KMS-11 (cell line): ENCODE measurements around the gene PTPRN2.

Experiments
- H2AFZ ChIP-seq: fragments of 200-600 bp; sonication (generic); 2 replicates; pipeline ENCODE4 v1.6.1; 2016; ENCODE audit warnings: antibody characterized with exemption, mixed run types, low read depth
- H3K27ac ChIP-seq: fragments of 200-600 bp; sonication (generic); 2 replicates; pipeline ENCODE4 v1.6.1; 2016; ENCODE audit warnings: mild to moderate bottlenecking, mixed run types
- H3K27me3 ChIP-seq: fragments of 200-600 bp; sonication (generic); 2 replicates; pipeline ENCODE4 v1.6.1; 2017; ENCODE audit warnings: mild to moderate bottlenecking, low read depth, mixed run types, moderate library complexity; ENCODE audit not compliant: insufficient read depth
- H3K36me3 ChIP-seq: fragments of 200-600 bp; sonication (generic); 2 replicates; pipeline ENCODE4 v1.6.1; 2017; ENCODE audit warnings: mild to moderate bottlenecking, mixed run types; ENCODE audit not compliant: insufficient read depth
- H3K4me1 ChIP-seq: fragments of 200-600 bp; sonication (generic); 2 replicates; pipeline ENCODE4 v1.6.1; 2016; ENCODE audit warnings: mild to moderate bottlenecking, low read depth, mixed run types; ENCODE audit not compliant: poor library complexity, severe bottlenecking
- H3K4me2 ChIP-seq: fragments of 200-600 bp; sonication (generic); 2 replicates; pipeline ENCODE4 v1.7.0; 2016; ENCODE audit warnings: mild to moderate bottlenecking, mixed run types
- H3K4me3 ChIP-seq: fragments of 200-600 bp; sonication (generic); IDR thresholded peaks from 2 replicates; pipeline ENCODE4 v1.6.1; 2017; ENCODE audit warnings: low read depth, low read length, mixed read lengths; ENCODE audit not compliant: insufficient read depth
- H3K79me2 ChIP-seq: fragments of 200-600 bp; sonication (generic); 2 replicates; pipeline ENCODE4 v1.6.1; 2016; ENCODE audit warnings: low read depth, mixed run types; ENCODE audit not compliant: insufficient read depth
- H3K9ac ChIP-seq: fragments of 200-600 bp; sonication (generic); 2 replicates; pipeline ENCODE4 v1.6.1; 2016; ENCODE audit warnings: mild to moderate bottlenecking, mixed run types
- H4K20me1 ChIP-seq: fragments of 200-600 bp; sonication (generic); 2 replicates; pipeline ENCODE4 v1.6.1; 2016; ENCODE audit warnings: mild to moderate bottlenecking, mixed run types; ENCODE audit not compliant: insufficient read depth
- TF ChIP-seq, protein P1 (sequence below): fragments of 200-600 bp; sonication (generic); conservative IDR thresholded peaks from 2 replicates; pipeline ENCODE4 v1.6.1; 2017; ENCODE audit warnings: low read depth, mild to moderate bottlenecking, antibody characterized with exemption, low read length, moderate library complexity, mixed read lengths

The PTPRN2 gene

DNA sequence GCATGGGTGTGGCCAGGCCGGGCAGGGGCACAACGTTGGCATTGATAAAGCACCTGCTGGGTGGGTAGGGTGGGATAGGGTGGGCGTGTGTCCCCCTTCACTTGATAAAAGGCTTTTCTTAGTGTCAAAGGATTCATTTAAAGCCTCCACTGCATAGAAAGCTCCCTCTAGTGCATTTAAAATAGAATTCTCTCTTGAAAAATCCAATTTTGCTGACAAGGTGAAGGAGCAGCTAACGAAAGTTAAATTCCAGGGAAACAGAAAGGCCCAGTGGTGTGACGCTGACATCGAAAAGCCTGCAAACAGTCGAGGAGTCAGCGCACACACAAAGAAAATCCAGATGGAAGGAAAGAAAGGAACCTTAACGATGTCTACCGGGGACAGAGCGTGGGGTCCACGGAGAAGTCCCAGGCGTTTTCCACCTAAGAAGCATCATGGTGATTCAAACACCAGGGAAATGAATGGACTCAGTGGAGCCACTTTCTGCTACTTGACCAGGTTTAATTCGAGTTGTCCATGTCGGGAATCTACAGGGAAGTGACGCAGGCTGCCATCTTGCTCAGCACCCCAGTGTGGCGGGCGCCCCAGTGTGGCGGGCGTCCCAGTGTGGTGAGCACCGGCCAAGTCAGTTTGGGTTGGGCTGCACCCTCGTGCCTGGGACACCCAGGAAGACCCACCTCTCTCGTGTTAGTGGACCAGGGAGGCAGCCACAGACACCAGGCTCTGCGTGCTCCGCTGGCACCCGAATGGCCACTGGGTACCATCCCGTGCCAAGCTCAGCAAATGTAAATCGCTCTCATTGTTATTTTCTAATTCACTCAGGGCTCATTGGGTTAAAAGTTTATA lies 1033.0 kb downstream of the PTPRN2 start:
- H4K20me1 ChIP-seq = no peaks in the 10 kb centered on the region
- no peak overlapping the region for H3K4me3 ChIP-seq
- no peaks in the 10 kb centered on the region for H3K79me2 ChIP-seq
- H3K9ac ChIP-seq = no peak overlapping the region
- no peak overlapping the region for H3K4me2 ChIP-seq
- TF ChIP-seq, protein P1, sequence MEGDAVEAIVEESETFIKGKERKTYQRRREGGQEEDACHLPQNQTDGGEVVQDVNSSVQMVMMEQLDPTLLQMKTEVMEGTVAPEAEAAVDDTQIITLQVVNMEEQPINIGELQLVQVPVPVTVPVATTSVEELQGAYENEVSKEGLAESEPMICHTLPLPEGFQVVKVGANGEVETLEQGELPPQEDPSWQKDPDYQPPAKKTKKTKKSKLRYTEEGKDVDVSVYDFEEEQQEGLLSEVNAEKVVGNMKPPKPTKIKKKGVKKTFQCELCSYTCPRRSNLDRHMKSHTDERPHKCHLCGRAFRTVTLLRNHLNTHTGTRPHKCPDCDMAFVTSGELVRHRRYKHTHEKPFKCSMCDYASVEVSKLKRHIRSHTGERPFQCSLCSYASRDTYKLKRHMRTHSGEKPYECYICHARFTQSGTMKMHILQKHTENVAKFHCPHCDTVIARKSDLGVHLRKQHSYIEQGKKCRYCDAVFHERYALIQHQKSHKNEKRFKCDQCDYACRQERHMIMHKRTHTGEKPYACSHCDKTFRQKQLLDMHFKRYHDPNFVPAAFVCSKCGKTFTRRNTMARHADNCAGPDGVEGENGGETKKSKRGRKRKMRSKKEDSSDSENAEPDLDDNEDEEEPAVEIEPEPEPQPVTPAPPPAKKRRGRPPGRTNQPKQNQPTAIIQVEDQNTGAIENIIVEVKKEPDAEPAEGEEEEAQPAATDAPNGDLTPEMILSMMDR = no peak
- no peaks in the 10 kb centered on the region for H3K36me3 ChIP-seq
- H3K4me1 ChIP-seq = no peaks in the 10 kb centered on the region
- no peak overlapping the region for H3K27ac ChIP-seq
- H3K27me3 ChIP-seq = peaks cover 14% of the 10 kb centered on the region
- H2AFZ ChIP-seq = no peak overlapping the region

DNA sequence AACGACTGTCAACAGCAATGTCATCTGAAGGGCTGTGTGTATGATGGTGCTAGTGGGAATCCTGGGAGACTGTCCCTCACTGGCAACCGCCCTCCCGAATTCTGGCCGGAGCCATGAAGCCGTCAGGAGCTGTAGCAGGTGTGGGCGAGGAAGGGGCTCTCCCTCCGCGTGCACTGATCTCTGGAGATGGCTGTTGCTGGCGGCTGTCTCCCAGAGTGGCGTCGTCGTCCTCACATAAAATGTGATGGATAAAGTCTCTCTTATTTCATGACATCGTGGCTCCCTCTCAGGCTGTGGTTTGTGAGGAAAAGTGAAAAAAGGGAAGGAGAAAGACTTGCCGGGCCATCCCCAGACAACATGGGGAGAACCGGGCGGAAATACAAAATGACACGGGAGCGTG lies 1034.4 kb downstream of the PTPRN2 start:
- Histone ChIP-seq H3K4me2 (no peak overlapping the region), H3K79me2 (no peaks in the 10 kb centered on the region)
- TF ChIP-seq, protein P1 = no peak

DNA sequence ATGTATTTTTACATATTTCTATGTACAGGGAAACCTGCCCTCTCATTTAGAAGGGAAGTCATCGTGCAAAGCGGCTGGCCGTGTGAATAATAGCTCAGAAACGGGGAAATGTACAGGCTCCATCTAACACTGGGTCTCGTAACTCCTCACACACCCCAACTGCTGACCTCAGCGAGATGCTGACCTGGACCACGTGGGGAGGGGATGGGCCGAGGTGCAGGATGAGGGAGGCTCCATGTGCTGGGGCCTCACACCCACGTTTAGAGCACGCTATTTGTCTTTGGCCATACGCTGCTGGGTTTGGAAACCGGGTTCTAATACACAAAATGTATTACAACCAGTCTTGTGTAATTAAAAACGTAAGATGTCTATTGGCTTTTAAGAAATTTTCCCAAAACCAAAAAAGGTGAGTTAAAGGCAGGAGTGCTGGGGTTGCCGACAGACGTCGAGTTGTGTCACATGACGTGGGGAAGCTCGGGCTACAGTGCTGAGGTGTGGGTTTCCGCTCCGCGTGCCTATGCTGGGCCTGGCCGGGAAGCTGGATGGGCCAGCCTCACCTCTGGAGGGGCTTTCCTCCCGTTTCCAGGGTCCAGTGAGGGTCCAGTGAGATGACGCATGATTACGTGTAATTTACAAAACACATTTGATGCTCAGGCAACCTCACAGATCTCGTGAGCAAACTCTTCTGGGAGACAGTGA lies 1035.2 kb downstream of the PTPRN2 start:
- Histone ChIP-seq H3K79me2 (no peaks in the 10 kb centered on the region), H3K27me3 (peaks cover 30% of the 10 kb centered on the region), H2AFZ (no peak overlapping the region), H3K4me3 (no peak overlapping the region), H3K4me1 (no peaks in the 10 kb centered on the region), H3K4me2 (no peak overlapping the region), H3K9ac (no peak overlapping the region), H3K27ac (no peak overlapping the region), H3K36me3 (no peaks in the 10 kb centered on the region), H4K20me1 (no peaks in the 10 kb centered on the region)
- TF ChIP-seq, protein P1 = no peak

More for the DNA sequence above, 1034.4 kb downstream of the PTPRN2 start:
- Histone ChIP-seq H3K36me3 (no peaks in the 10 kb centered on the region), H2AFZ (no peak overlapping the region), H3K27me3 (peaks cover 26% of the 10 kb centered on the region), H3K9ac (no peak overlapping the region), H3K27ac (no peak overlapping the region), H4K20me1 (no peaks in the 10 kb centered on the region), H3K4me3 (no peak overlapping the region), H3K4me1 (no peaks in the 10 kb centered on the region)

GRCh38 chr7:157551325-157552070 lies 1036.1 kb downstream of the PTPRN2 start:
- Histone ChIP-seq H3K27ac (no peak overlapping the region), H3K4me3 (no peak overlapping the region), H3K27me3 (peaks cover 35% of the 10 kb centered on the region), H3K4me2 (no peak overlapping the region), H3K9ac (no peak overlapping the region), H2AFZ (no peak overlapping the region), H3K36me3 (no peaks in the 10 kb centered on the region), H3K79me2 (no peaks in the 10 kb centered on the region), H3K4me1 (no peaks in the 10 kb centered on the region), H4K20me1 (no peaks in the 10 kb centered on the region)
- TF ChIP-seq, protein P1 = no peak
